Measurements from ENCODE around the gene BACH1. TPM values are rescaled to one million over a fixed set of nuclear protein-coding genes. Genes with fewer than 3 reads are reported as not detected.
"Not testable (repeated sequence)": the region's sequence is repeated elsewhere in the genome, so short reads cannot be mapped to it uniquely, and the experiment has no call there.

Gene BACH1
- total RNA-seq, 3 donors from 2014 or later = 20.8 to 31.0 (median 23.8) TPM

DNA sequence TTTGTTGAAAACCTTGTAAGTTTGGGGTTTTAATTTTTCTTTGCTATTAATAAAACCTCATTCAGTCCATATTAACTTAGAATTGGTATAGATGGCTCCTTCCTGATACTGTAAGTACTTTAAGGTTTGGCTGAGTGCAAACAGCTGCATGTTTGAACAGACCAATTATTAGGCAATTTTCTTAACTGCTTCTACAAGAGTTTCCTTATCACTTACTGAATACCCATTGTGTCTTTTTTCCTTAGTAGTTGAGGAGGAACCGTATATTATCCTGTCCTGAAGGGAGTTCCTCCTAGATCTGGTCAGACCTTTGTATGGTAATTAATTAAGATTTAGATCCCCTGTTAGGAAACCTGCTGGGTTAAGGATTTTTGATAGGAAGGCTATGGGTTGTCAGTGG, 57.6 kb downstream of the BACH1 start:
- H3K27me3 Mint-ChIP-seq (ENCODE audit: low read depth); H3K4me3 Mint-ChIP-seq; DNase-seq; H3K4me1 Mint-ChIP-seq (ENCODE audit: low read depth); ATAC-seq: not testable (repeated sequence)
- H3K9me3 Mint-ChIP-seq = peaks cover 19% of the 10 kb centered on the region
- peaks cover 48% of the 10 kb centered on the region for H3K36me3 Mint-ChIP-seq (ENCODE audit: insufficient read depth)

DNA sequence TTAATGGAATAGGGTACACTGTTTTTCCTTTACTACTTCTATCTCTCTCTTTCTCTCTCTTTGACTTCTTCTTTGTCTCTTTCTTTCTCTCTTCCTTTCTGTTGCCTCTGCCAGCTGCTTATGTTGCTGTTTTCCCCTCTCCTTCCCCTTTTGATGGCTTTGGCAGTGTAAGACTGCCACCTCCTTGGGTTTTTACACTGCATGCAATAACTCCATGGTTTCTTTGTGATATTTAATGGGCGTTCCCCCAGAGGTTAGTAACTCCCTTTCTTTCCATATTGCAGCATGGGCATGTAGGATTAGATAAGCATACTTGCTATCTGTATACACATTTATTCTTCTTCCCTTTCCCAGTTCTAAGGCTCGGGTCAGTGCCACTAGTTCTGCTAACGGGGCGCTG, 58.1 kb downstream of the BACH1 start:
- DNase-seq = not testable (repeated sequence)

DNA sequence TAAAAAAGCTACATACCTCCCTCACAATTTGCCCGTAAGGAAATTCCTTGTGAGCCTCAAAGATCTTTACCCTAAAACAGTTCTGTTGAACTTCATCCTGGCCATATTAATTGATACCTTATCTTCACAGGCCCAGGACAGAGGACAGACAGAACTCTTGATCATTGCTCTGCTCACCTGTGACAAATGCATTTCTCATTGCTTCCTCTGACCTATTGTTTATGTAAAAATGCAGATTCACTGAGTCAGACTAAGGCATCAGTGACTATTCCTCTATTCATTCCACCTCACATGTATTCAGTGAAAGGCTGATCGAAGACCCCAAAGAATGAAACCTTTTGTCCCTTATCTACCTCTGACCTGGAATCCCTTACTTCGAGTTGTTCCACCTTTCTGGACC, 61.0 kb downstream of the BACH1 start:
- no peak for ATAC-seq
- H3K9me3 Mint-ChIP-seq = peaks cover 8% of the 10 kb centered on the region
- no peak overlapping the region for H3K4me3 Mint-ChIP-seq
- peaks cover 39% of the 10 kb centered on the region for H3K36me3 Mint-ChIP-seq (ENCODE audit: insufficient read depth)
- H3K4me1 Mint-ChIP-seq (ENCODE audit: low read depth) = peaks cover 7% of the 10 kb centered on the region
- H3K27me3 Mint-ChIP-seq (ENCODE audit: low read depth) = no peaks in the 10 kb centered on the region
- no peak for DNase-seq

More for the DNA sequence above, 58.1 kb downstream of the BACH1 start:
- Mint-ChIP-seq H3K9me3 (peaks cover 19% of the 10 kb centered on the region), H3K36me3 (ENCODE audit: insufficient read depth) (peaks cover 44% of the 10 kb centered on the region)
- not testable (repeated sequence) for ATAC-seq; H3K27me3 Mint-ChIP-seq (ENCODE audit: low read depth); H3K4me1 Mint-ChIP-seq (ENCODE audit: low read depth); H3K4me3 Mint-ChIP-seq

DNA sequence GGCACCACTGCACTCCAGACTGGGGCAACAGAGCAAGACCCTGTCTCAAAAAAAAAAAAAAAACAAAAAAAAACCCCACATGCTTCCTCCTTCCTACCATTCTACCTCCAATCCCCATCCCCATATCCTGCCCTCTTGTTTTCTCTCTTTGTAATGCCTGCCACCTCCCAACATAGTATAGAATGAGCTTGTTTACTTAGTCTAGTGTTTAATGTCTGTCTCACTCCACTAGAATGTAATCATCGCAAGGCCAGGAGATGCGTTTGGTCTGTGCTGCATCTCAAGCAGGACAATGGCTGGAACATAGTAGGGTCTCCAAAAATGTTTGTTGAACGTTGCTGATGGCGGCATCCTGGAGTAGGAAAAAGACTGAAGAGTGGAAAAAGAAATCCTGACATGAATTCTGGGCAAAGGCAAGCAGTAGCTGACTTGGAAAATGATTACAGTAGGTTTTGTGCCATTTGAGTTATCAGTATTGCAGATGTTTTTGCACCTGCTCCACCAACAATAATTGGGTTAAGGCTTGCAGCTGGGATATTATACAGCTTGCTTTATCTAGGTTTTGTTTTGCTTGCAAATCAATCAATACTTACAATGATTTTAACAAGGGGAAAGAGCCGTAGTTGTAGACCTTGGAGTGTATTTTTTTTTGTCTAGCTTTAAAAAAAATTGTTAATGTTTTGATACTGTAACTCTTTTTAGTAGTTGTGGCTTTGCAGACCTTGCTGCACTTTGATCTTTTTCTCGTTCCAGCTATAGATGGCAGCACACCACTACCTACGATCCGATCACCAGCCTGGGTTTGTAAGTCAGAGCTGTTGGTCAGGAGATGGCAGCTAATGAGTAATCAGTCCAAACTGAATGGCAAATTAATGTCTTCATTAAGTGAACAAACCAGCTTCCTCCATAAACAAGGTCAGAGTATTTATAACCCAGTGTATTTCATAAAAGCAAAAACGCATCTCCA, 62.4 kb downstream of the BACH1 start:
- peaks cover 7% of the 10 kb centered on the region for H3K4me1 Mint-ChIP-seq (ENCODE audit: low read depth)
- DNase-seq = no peak
- ATAC-seq = no peak

DNA sequence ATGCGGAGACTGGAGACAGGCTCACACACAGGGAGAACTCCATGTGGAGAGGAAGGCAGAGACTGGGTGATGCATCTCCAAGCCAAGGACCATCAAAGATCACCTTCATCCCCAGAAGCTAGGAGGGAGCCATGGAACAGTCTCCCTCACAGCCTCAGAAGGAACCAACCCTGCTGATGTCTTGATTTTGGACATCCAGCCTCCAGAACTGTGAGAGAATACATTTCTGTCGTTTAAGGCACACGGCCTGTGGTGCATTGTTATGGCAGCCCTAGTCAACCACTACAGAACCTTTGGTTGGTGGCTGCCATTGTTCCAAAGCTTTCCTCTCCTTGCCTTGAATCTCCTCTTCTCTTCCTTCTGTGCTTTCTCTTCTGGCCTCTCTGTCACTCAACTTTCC, 64.0 kb downstream of the BACH1 start:
- H3K4me3 Mint-ChIP-seq = no peak overlapping the region
- H3K9me3 Mint-ChIP-seq = no peaks in the 10 kb centered on the region
- no peaks in the 10 kb centered on the region for H3K27me3 Mint-ChIP-seq (ENCODE audit: low read depth)
- H3K4me1 Mint-ChIP-seq (ENCODE audit: low read depth) = peaks cover 4% of the 10 kb centered on the region
- DNase-seq = no peak
- no peak for ATAC-seq
- peaks cover 24% of the 10 kb centered on the region for H3K36me3 Mint-ChIP-seq (ENCODE audit: insufficient read depth)

More for the DNA sequence above, 62.4 kb downstream of the BACH1 start:
- Mint-ChIP-seq H3K36me3 (ENCODE audit: insufficient read depth) (peaks cover 29% of the 10 kb centered on the region), H3K27me3 (ENCODE audit: low read depth) (no peaks in the 10 kb centered on the region), H3K9me3 (no peaks in the 10 kb centered on the region), H3K4me3 (no peak overlapping the region)

DNA sequence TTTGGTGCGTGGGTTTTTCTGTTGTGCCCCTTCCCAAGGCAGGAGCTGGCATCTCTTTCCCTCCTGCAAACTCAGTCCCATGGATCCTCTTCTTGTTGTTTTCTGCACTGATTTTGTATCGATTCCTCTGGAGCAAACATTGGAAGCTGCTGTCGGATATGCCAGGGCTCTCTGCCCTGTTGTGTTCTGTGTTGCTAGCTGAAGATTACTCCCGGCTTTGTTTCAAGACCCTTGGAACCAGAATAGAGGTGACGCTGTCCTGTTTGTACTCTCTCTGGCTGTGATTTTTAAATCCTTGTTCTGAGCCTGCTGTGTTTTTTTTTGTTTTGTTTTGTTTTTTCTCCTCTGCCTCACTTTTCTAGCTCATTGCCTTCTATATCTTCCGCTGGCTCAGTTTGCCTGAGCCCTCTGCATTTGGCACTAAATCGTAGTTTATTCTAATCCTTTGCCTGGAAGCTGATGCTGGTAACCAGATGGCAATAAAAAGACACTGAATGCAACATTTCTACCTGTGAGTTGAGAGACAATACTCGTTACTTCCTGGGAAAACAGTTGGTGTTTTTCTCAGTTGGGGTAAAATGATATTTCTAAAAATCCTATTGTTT, 67.0 kb downstream of the BACH1 start:
- Mint-ChIP-seq H3K4me1 (ENCODE audit: low read depth) (no peaks in the 10 kb centered on the region), H3K36me3 (ENCODE audit: insufficient read depth) (peaks cover 26% of the 10 kb centered on the region), H3K9me3 (no peaks in the 10 kb centered on the region), H3K27me3 (ENCODE audit: low read depth) (no peaks in the 10 kb centered on the region), H3K4me3 (no peak overlapping the region)
- ATAC-seq (no peak), DNase-seq (no peak)

DNA sequence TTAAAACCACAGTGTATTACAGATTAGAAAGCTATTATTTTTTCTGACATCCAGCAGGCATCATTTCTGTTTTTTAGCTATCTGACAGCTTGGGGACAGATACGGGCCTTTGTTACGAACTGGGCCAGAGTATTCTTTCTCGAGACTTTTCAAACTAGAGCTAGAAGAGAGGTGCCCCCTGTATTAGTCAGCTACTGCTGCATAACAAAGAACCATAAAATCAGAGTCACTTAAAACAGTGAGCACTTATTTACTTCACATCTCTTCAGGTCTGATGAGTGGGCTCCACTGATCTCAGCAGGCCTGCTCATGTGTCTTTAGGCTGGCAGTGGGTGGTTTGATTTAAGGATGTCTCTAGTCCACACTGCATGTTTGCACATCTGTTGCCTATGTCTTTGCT, 67.8 kb downstream of the BACH1 start:
- Mint-ChIP-seq H3K36me3 (ENCODE audit: insufficient read depth) (peaks cover 26% of the 10 kb centered on the region), H3K4me3 (no peak overlapping the region), H3K4me1 (ENCODE audit: low read depth) (peaks cover 6% of the 10 kb centered on the region), H3K27me3 (ENCODE audit: low read depth) (no peaks in the 10 kb centered on the region), H3K9me3 (no peaks in the 10 kb centered on the region)
- DNase-seq (no peak), ATAC-seq (no peak)

DNA sequence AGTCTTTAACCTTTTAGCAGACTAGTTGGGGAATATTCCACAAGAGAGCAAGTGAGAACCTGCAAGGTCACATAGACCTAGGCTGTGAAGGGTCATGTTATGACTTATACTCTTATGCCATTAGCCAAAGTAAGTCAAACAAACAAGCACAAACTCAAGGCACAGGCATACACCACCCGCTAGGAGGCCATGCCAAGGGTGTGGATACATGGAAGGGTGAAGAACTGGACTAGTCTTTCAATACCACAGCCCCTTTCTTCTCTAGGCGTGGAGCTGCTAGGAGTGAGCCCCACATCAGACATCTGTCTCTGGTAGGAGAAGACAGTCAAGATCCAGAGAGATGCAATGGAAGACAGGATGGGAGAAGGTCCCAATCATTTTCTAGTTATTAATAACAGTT, 68.6 kb downstream of the BACH1 start:
- Mint-ChIP-seq H3K27me3 (ENCODE audit: low read depth) (no peaks in the 10 kb centered on the region), H3K36me3 (ENCODE audit: insufficient read depth) (peaks cover 26% of the 10 kb centered on the region), H3K4me3 (no peak overlapping the region), H3K4me1 (ENCODE audit: low read depth) (peaks cover 14% of the 10 kb centered on the region), H3K9me3 (no peaks in the 10 kb centered on the region)
- no peak for ATAC-seq
- DNase-seq = no peak

DNA sequence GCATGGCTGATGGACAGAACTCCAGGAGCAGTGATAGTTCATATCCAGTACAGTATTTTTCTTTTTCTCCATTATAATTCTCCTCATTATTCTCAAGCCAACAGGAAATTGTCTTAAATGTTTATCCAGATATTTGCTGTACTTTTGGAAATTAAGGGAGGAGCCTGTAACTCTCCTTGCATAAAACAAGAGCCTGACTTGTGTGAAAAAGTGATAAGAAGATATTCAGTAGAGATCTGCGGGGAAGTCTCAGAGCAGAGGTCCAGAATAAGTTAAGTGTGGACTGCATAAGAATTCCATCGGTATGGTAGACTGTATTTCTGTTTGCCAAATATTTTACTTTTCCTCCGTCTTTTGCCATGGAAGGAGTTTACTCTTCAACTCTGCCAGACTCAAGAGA, 70.2 kb downstream of the BACH1 start:
- no peak for ATAC-seq

DNA sequence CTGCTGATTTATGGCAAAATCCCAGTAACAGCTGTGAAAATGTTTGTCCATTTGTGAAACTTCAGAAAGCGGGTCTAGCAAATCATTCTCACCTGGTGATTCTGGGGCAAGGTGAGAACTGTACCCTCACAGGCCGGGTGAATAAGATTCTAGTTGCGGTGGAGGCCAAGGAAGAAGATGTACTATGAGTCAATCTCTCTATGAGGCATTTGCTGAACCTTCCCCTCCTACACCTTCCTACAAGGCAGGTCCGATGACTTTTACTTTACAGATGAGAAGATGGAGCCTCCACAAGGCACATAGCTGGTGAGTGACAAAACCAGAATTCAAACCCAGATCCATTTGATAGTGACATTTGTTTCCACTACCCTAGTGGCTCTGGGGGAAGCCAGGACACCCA, 72.7 kb downstream of the BACH1 start:
- H3K4me1 Mint-ChIP-seq (ENCODE audit: low read depth) = peaks cover 19% of the 10 kb centered on the region
- no peaks in the 10 kb centered on the region for H3K27me3 Mint-ChIP-seq (ENCODE audit: low read depth)
- ATAC-seq (peak; percentile 80 to 87), DNase-seq (no peak)
- H3K9me3 Mint-ChIP-seq = no peaks in the 10 kb centered on the region
- H3K4me3 Mint-ChIP-seq = no peak overlapping the region
- H3K36me3 Mint-ChIP-seq (ENCODE audit: insufficient read depth) = peaks cover 20% of the 10 kb centered on the region

More for the DNA sequence above, 70.2 kb downstream of the BACH1 start:
- no peak for DNase-seq
- H3K4me1 Mint-ChIP-seq (ENCODE audit: low read depth) = peaks cover 17% of the 10 kb centered on the region
- H3K4me3 Mint-ChIP-seq = no peak overlapping the region
- no peaks in the 10 kb centered on the region for H3K9me3 Mint-ChIP-seq
- no peaks in the 10 kb centered on the region for H3K27me3 Mint-ChIP-seq (ENCODE audit: low read depth)
- peaks cover 24% of the 10 kb centered on the region for H3K36me3 Mint-ChIP-seq (ENCODE audit: insufficient read depth)

DNA sequence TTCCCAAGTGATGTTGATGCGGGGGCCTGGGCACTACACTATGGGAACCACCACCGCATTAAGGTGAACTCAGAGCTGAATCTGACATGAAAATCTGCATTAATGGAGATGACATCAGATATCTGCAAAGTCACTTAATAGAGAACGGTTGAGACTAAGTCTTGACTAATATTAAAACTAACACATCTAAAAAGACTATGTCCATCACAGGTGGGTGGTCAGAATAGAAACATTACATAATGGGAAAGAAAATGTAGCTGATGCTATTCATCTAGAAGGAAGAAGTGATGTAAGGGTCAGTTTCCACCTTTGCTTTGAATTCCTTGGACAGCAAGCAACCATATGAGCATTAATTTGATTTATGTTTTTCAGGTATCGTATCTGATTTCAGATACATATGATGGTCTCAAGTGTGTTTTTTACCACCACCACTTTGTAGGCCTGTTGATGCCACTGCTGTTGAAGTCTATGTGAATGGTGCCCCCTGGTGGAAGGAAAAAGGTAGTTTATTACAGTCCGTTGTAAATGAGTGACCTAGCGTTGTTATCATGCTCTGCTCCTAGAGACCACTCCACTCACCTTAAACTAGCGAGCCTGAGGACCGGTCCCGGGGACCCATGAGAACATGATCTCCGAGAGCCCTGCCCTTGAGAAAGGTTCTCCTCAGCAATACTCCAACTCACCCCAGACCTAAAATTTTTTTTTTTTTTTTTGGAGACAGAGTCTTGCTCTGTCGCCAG, 73.5 kb downstream of the BACH1 start:
- Mint-ChIP-seq H3K4me3 (no peak overlapping the region), H3K9me3 (no peaks in the 10 kb centered on the region), H3K27me3 (ENCODE audit: low read depth) (no peaks in the 10 kb centered on the region), H3K36me3 (ENCODE audit: insufficient read depth) (peaks cover 16% of the 10 kb centered on the region), H3K4me1 (ENCODE audit: low read depth) (peaks cover 24% of the 10 kb centered on the region)
- DNase-seq (peak; percentile 33), ATAC-seq (peak; percentile 69 to 75)

DNA sequence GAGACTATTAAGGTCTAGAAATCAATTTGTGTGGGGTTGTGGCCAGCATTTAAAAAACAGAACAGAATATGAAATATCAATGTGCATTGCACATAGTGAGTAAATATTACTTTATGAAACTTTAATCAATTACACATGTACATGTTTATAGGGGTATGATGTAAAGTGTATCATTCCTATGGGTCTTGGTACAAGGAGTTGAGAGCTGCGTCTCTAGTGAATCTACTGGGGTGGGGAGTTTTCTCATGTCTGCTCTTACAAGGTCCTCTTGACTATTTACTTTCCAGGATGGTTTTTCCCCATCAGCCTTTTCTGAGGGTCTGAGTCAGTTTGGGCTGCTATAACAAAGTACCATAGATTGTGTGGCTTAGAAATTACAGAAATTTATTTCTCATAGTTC, 75.8 kb downstream of the BACH1 start:
- H3K9me3 Mint-ChIP-seq = no peaks in the 10 kb centered on the region
- peaks cover 24% of the 10 kb centered on the region for H3K4me1 Mint-ChIP-seq (ENCODE audit: low read depth)
- DNase-seq (no peak), ATAC-seq (no peak)
- no peaks in the 10 kb centered on the region for H3K27me3 Mint-ChIP-seq (ENCODE audit: low read depth)
- H3K4me3 Mint-ChIP-seq = no peak overlapping the region
- peaks cover 10% of the 10 kb centered on the region for H3K36me3 Mint-ChIP-seq (ENCODE audit: insufficient read depth)

DNA sequence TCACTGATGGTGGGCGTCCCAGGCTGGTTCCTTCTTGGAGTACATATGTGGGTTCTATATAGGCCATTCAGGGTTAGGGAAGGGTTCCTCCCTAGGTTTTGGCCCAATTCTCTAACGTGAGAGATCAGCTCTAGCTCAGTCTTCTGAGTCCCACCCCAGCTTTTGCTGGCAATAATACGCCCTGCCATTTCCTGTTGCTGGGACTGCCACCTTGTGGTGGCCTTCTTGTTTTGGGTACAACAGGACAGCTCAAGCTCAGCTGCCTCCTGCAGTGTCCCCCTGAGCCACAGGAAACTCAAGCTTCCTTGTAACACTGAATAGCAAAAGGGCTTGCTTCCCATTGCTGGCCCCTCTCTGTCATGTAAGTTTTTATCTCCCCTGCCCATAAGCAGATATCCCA, 77.8 kb downstream of the BACH1 start:
- H3K4me1 Mint-ChIP-seq (ENCODE audit: low read depth) = peaks cover 17% of the 10 kb centered on the region
- H3K27me3 Mint-ChIP-seq (ENCODE audit: low read depth) = no peaks in the 10 kb centered on the region
- ATAC-seq (peak; percentile 53 to 70), DNase-seq (peak; percentile 32)
- no peak overlapping the region for H3K4me3 Mint-ChIP-seq
- no peaks in the 10 kb centered on the region for H3K9me3 Mint-ChIP-seq
- peaks cover 10% of the 10 kb centered on the region for H3K36me3 Mint-ChIP-seq (ENCODE audit: insufficient read depth)

DNA sequence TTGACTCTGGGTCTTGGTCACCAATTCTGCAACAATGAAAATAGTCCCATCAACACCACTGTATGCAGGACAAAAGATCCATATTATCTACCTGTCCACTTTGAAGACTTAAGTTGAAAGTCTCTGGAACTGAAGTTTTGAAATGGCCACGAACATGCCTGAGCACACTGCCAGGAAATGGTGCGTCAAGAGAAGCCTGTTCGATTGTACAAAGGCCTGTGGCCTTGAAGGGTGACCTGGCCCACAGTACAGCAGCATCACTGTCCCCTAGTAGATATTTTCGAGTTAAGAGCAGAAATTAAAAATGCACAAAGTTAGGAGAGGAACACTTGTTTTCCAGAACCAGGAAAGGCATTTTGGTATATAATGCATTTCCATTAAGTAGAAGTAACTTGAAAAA, 78.5 kb downstream of the BACH1 start:
- no peak overlapping the region for H3K4me3 Mint-ChIP-seq
- H3K9me3 Mint-ChIP-seq = no peaks in the 10 kb centered on the region
- peaks cover 10% of the 10 kb centered on the region for H3K4me1 Mint-ChIP-seq (ENCODE audit: low read depth)
- peaks cover 10% of the 10 kb centered on the region for H3K36me3 Mint-ChIP-seq (ENCODE audit: insufficient read depth)
- DNase-seq (no peak), ATAC-seq (no peak)
- H3K27me3 Mint-ChIP-seq (ENCODE audit: low read depth) = no peaks in the 10 kb centered on the region
